ENCODE measurements around the gene DAB1.

DNA sequence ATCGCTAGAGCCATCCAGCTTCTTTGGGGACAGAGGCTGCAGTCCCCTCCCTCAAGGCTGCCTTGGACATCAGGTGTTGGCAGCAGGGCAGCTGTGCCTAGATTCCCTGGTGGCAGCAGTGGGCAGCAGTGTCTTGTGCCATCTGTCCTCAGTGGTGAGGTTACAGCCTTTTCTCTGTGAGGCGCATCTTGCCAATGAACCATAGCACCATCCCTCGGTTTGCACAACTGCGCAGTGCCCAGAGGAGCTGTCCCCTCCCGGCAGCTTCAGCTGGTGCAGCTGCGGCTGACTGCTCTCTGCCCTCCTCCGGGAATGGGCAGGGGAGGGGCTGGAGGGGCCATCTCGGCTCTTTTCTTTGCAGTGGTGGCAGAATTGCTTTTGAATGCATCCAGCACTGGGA is 399.0 kb downstream of the DAB1 start:
- TF ChIP-seq, protein P1, sequence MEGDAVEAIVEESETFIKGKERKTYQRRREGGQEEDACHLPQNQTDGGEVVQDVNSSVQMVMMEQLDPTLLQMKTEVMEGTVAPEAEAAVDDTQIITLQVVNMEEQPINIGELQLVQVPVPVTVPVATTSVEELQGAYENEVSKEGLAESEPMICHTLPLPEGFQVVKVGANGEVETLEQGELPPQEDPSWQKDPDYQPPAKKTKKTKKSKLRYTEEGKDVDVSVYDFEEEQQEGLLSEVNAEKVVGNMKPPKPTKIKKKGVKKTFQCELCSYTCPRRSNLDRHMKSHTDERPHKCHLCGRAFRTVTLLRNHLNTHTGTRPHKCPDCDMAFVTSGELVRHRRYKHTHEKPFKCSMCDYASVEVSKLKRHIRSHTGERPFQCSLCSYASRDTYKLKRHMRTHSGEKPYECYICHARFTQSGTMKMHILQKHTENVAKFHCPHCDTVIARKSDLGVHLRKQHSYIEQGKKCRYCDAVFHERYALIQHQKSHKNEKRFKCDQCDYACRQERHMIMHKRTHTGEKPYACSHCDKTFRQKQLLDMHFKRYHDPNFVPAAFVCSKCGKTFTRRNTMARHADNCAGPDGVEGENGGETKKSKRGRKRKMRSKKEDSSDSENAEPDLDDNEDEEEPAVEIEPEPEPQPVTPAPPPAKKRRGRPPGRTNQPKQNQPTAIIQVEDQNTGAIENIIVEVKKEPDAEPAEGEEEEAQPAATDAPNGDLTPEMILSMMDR (IDR thresholded peaks at IDR 0.05; ENCODE audit: low read depth, low read length, poor library complexity, severe bottlenecking) = no peak
- no peak for TF ChIP-seq EZH2phosphoT487 (IDR thresholded peaks at IDR 0.05; ENCODE audit: borderline replicate concordance, low read length)

Data from DOHH2 (cell line).